GM19463 (cell line): ENCODE results near the gene OR4A16.

ENCODE experiments used
- ATAC-seq: cut with Tn5 transposase; IDR thresholded peaks from one replicate; pipeline ENCODE4 v1.9.1; 2021; ENCODE audit warnings: mild to moderate bottlenecking, moderate library complexity; ENCODE audit not compliant: unreplicated experiment

OR4A16 gene

DNA sequence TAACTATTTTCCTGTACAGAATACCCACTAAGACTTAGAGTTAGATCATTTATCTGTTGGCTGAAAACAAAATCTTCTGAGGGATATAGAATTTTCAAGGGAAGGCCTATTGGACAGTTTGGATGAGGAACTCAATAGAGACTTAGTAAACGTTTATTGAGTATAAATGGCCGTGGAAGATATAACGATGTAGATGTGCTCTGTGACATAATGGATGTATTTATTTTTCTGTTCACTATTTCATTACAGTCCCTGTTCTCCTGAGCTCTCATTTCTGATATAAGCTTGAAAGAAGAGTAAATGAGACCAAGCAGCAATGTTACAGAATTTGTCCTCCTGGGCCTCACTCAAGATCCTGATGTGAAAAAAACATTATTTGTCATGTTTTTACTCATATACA is at the start of gene OR4A16:
Gene OR4A16 (plus strand): TSS at position 301 of the 400 bp plus-strand sequence. CDS start 0 bp downstream, at position 301.
- ATAC-seq: no peak

- ATAC-seq: no peak
These were observed 18.5 kb upstream of the OR4A16 start for GRCh38 chr11:55324500-55324899.

DNA sequence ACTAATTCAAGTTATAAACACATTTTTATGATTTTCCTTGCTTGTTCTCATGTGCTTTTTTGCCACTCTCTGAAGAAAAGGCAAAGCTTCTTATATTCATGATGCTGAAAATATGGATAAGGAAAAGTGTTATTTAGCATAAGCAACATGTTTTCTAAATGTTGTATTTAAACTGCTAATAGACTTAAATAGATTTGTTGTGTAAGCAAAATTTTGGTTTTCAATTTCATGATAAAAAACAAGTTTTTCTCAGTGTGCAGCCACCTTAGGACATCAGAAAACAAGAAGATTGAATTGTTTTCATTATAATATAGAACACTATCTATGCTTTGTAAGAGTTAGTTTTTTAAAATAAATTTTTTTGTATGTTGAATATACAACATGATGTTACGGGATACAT is 2.3 kb downstream of the OR4A16 start:
- ATAC-seq: no peak

DNA sequence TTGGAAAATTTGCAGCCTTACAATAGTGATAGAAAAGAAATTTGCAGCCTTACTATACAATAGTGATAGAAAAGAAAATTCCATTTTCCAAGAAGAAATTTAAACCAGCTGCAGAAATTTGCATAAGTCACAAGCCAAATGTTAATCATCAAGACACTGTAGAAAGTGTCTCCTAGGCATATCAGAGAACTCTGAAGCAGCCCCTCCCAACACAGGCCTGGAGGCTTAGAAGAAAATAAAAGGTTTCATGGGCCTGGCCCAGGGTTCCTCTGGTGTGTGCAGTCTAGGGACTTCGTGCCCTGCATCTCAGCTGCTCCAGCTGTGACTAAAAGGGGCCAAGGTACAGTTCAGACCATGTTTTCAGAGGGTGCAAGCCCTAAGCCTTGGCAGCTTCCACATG is 6.0 kb downstream of the OR4A16 start:
- ATAC-seq: no peak

DNA sequence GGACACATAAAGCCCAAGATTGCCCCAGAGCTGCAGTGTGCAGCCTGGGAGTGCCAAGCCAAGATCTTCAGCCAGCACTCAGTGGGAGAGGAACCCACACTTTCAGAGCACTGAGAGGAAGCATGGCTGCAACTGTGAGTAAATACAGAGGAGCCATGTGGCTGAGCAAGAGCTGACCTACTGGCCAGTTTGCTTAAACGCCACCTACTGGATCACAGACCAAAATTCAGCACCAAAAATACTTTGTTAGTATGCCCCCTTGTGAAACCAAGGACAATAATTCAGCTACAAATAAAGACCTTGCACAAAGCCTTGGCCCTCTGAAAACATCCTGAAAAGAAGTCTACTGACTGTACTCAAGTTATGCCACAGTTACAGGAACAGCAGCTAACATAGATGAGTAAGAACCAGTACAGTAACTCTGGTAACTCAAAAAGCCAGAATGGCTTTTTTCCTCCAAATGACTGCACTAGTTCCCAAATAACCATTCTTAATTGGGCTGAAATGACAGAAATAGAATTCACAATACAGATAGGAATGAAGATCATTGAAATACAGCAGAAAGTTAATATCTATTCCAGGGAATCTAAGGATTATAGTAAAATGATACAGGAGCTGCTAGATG is 14.7 kb downstream of the OR4A16 start:
- ATAC-seq: peak; percentile 50

- ATAC-seq: no peak
These were observed 24.7 kb downstream of the OR4A16 start, which contains the start of gene OR4A15 for GRCh38 chr11:55367674-55368073. OR4A15 (plus strand) TSS chr11:55367974; CDS start chr11:55367974, 0 bp downstream.
